ENCODE results near the gene SLC35F1. TPM values are rescaled to one million over a fixed set of nuclear protein-coding genes. Genes with fewer than 3 reads are reported as not detected.

SLC35F1 gene
- total RNA-seq, 1 experiment from 2014 or later = 4.3 TPM

DNA sequence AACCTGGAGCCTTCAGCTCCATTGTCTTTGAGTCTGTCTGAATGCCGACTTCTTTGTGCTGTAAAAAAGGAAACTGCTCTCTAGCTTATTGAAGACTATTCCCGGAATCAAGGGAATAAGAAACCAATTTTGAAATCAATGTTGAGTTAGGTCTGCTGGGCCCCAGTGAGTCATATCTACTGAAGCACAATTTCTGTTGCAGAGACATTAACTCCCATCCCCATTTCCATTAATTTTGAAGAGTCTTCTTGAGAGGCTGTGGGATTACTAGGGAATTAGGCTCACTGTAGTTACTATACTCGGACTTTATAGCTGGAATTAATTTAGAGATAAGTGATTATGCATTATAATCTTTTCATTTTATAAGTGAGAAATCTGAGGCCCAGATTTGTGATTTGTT lies 116.7 kb downstream of the SLC35F1 start:
- no peak overlapping the region for H3K56ac ChIP-seq (ENCODE audit: insufficient read length, low read depth, low read length)
- H3K23ac ChIP-seq (ENCODE audit: insufficient read length, low read depth, low read length) = no peak overlapping the region
- H3K27ac ChIP-seq (ENCODE audit: insufficient read length, low read depth, low read length) = no peak overlapping the region
- no peak overlapping the region for H2AFZ ChIP-seq (ENCODE audit: low read length)
- no peak overlapping the region for H3K4me2 ChIP-seq (ENCODE audit: insufficient read depth, insufficient read length, low read length)
- H3K4me1 ChIP-seq (ENCODE audit: insufficient read depth, low read length) = no peaks in the 10 kb centered on the region
- whole genome bisulfite sequencing (ENCODE audit: extremely low coverage, insufficient read length, low lambda C conversion rate) = no CpG with 5 or more reads among the region's 3 CpGs
- H3K9me3 Mint-ChIP-seq = no peaks in the 10 kb centered on the region
- H2BK15ac ChIP-seq (ENCODE audit: low read depth, low read length) = no peak overlapping the region
- no peak overlapping the region for H4K91ac ChIP-seq (ENCODE audit: insufficient read length, low read depth, low read length)
- H4K5ac ChIP-seq (ENCODE audit: insufficient read length, low read depth, low read length) = no peak overlapping the region
- no peak overlapping the region for H3K18ac ChIP-seq (ENCODE audit: insufficient read length, low read depth, low read length)
- no peaks in the 10 kb centered on the region for H3K9me3 ChIP-seq (ENCODE audit: control insufficient read depth, low read depth, low read length)
- H3K27me3 Mint-ChIP-seq (ENCODE audit: low read depth) = no peaks in the 10 kb centered on the region
- H3K79me1 ChIP-seq (ENCODE audit: insufficient read depth, low read depth, low read length, poor library complexity, severe bottlenecking) = no peaks in the 10 kb centered on the region
- H3K27me3 ChIP-seq (ENCODE audit: insufficient read depth, low read length) = no peaks in the 10 kb centered on the region
- H3K27ac Mint-ChIP-seq = no peak overlapping the region
- no peak overlapping the region for H2BK5ac ChIP-seq (ENCODE audit: insufficient read length, low read length)
- H2BK20ac ChIP-seq (ENCODE audit: low read depth, low read length, poor library complexity, severe bottlenecking) = no peak overlapping the region
- H3K4ac ChIP-seq (ENCODE audit: low read depth, low read length) = no peak overlapping the region
- DNase-seq = no peak
- H4K8ac ChIP-seq (replicated peaks; ENCODE audit: insufficient read length, low read depth, low read length) = no peak overlapping the region
- TF ChIP-seq, protein P1, sequence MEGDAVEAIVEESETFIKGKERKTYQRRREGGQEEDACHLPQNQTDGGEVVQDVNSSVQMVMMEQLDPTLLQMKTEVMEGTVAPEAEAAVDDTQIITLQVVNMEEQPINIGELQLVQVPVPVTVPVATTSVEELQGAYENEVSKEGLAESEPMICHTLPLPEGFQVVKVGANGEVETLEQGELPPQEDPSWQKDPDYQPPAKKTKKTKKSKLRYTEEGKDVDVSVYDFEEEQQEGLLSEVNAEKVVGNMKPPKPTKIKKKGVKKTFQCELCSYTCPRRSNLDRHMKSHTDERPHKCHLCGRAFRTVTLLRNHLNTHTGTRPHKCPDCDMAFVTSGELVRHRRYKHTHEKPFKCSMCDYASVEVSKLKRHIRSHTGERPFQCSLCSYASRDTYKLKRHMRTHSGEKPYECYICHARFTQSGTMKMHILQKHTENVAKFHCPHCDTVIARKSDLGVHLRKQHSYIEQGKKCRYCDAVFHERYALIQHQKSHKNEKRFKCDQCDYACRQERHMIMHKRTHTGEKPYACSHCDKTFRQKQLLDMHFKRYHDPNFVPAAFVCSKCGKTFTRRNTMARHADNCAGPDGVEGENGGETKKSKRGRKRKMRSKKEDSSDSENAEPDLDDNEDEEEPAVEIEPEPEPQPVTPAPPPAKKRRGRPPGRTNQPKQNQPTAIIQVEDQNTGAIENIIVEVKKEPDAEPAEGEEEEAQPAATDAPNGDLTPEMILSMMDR (conservative IDR thresholded peaks at IDR 0.05) = no peak
- no peak overlapping the region for H3K9ac ChIP-seq (ENCODE audit: extremely low read depth, insufficient read length, low read length)
- H2BK12ac ChIP-seq (ENCODE audit: insufficient read length, low read depth, low read length) = no peak overlapping the region
- H3K23me2 ChIP-seq (ENCODE audit: insufficient read length, low read depth, low read length, poor library complexity, severe bottlenecking) = no peaks in the 10 kb centered on the region
- H4K20me1 ChIP-seq (ENCODE audit: control insufficient read depth, insufficient read depth, insufficient read length) = no peaks in the 10 kb centered on the region
- no peak overlapping the region for H3K14ac ChIP-seq (ENCODE audit: insufficient read depth, low read length)
- H2AK5ac ChIP-seq (ENCODE audit: insufficient read length, low read length) = no peak overlapping the region
- no peak overlapping the region for H3T11ph ChIP-seq (ENCODE audit: low read length)
- no peaks in the 10 kb centered on the region for H3K79me2 ChIP-seq (ENCODE audit: insufficient read depth, low read length)
- no peaks in the 10 kb centered on the region for H3K36me3 Mint-ChIP-seq (ENCODE audit: insufficient read depth in 1 of 3, low read depth in 3 of 3)
- no peak overlapping the region for H3K4me3 Mint-ChIP-seq
- H2BK120ac ChIP-seq (ENCODE audit: low read depth, low read length, poor library complexity, severe bottlenecking) = no peak overlapping the region
- no peaks in the 10 kb centered on the region for H3K4me1 Mint-ChIP-seq
